ENCODE measurements around the gene ERGIC3.
"Not testable (repeated sequence)": the region's sequence is repeated elsewhere in the genome, so short reads cannot be mapped to it uniquely, and the experiment has no call there.

Gene ERGIC3

GRCh38 chr20:35510951-35511735, 30.7 kb upstream of the ERGIC3 start:
- no peak for TF ChIP-seq ZNF274 (IDR thresholded peaks at IDR 0.05; ENCODE audit: low read depth, low read length)
- H3K4me3 ChIP-seq (ENCODE audit: low read length): no peak overlapping the region

GRCh38 chr20:35511814-35512420, 30.0 kb upstream of the ERGIC3 start:
- no peak for TF ChIP-seq ZNF274 (IDR thresholded peaks at IDR 0.05; ENCODE audit: low read depth, low read length)
- no peak overlapping the region for H3K4me3 ChIP-seq (ENCODE audit: low read length)

- no peak for TF ChIP-seq ZNF274 (IDR thresholded peaks at IDR 0.05; ENCODE audit: low read depth, low read length)
- no peak overlapping the region for H3K4me3 ChIP-seq (ENCODE audit: low read length)
Observed at GRCh38 chr20:35514371-35514932, 27.4 kb upstream of the ERGIC3 start.

GRCh38 chr20:35515341-35515740, 26.5 kb upstream of the ERGIC3 start:
- no peak for TF ChIP-seq ZNF274 (IDR thresholded peaks at IDR 0.05; ENCODE audit: low read depth, low read length)
- H3K4me3 ChIP-seq (ENCODE audit: low read length): no peak overlapping the region

- H3K4me3 ChIP-seq (ENCODE audit: low read length): no peak overlapping the region
- no peak for TF ChIP-seq ZNF274 (IDR thresholded peaks at IDR 0.05; ENCODE audit: low read depth, low read length)
Observed at GRCh38 chr20:35515949-35516645, 25.8 kb upstream of the ERGIC3 start.

- H3K4me3 ChIP-seq (ENCODE audit: low read length): no peak overlapping the region
- TF ChIP-seq ZNF274 (IDR thresholded peaks at IDR 0.05; ENCODE audit: low read depth, low read length): no peak
Observed at GRCh38 chr20:35517125-35517524, 24.8 kb upstream of the ERGIC3 start.

- H3K4me3 ChIP-seq (ENCODE audit: low read length): not testable (repeated sequence)
Observed at GRCh38 chr20:35517767-35518166, 24.1 kb upstream of the ERGIC3 start.

- no peak overlapping the region for H3K4me3 ChIP-seq (ENCODE audit: low read length)
- TF ChIP-seq ZNF274 (IDR thresholded peaks at IDR 0.05; ENCODE audit: low read depth, low read length): no peak
Observed at GRCh38 chr20:35518955-35519354, 22.9 kb upstream of the ERGIC3 start.

- TF ChIP-seq ZNF274 (IDR thresholded peaks at IDR 0.05; ENCODE audit: low read depth, low read length): no peak
- no peak overlapping the region for H3K4me3 ChIP-seq (ENCODE audit: low read length)
Observed at GRCh38 chr20:35523298-35523888, 18.5 kb upstream of the ERGIC3 start.

- no peak for TF ChIP-seq ZNF274 (IDR thresholded peaks at IDR 0.05; ENCODE audit: low read depth, low read length)
- H3K4me3 ChIP-seq (ENCODE audit: low read length): no peak overlapping the region
Observed at GRCh38 chr20:35525639-35526038, 16.2 kb upstream of the ERGIC3 start.

GRCh38 chr20:35527122-35527769, 14.6 kb upstream of the ERGIC3 start:
- TF ChIP-seq ZNF274 (IDR thresholded peaks at IDR 0.05; ENCODE audit: low read depth, low read length): no peak
- no peak overlapping the region for H3K4me3 ChIP-seq (ENCODE audit: low read length)

- TF ChIP-seq ZNF274 (IDR thresholded peaks at IDR 0.05; ENCODE audit: low read depth, low read length): no peak
- H3K4me3 ChIP-seq (ENCODE audit: low read length): no peak within 1 kb of the TSS
Observed at GRCh38 chr20:35529552-35529951, 12.3 kb upstream of the ERGIC3 start, which contains the start of gene C20orf173. TSS of gene C20orf173 (minus strand) at chr20:35529652. CDS start at chr20:35529373, 279 bp downstream.

GRCh38 chr20:35539756-35540212, 2.1 kb upstream of the ERGIC3 start:
- no peak for TF ChIP-seq ZNF274 (IDR thresholded peaks at IDR 0.05; ENCODE audit: low read depth, low read length)
- H3K4me3 ChIP-seq (ENCODE audit: low read length): peak overlapping the region; percentile 20; the same call in 1 of the 2 replicates

Measured in GM08714 (cell line).